ENCODE data around the gene CRHR1.

- TF ChIP-seq CTCF (conservative IDR thresholded peaks at IDR 0.05 in 1 of 2, IDR thresholded peaks at IDR 0.05 in 1 of 2; ENCODE audit: extremely low read depth in 1 of 2, insufficient read depth in 1 of 2, low read depth in 1 of 2, low read length in 2 of 2) (no peak), EZH2 (IDR thresholded peaks at IDR 0.05; ENCODE audit: borderline replicate concordance, low read length) (no peak)
Measured at GRCh38 chr17:45743626-45744326, 40.3 kb upstream of the CRHR1 start.

Measured in mammary epithelial cell (primary cell).